Neural cell (in vitro differentiated cells): ENCODE results near the gene SPATA2.

ENCODE experiments used
- EP300 ChIP-seq: fragments of 450-650 bp; conservative IDR thresholded peaks from 2 replicates; pipeline ENCODE4 v1.6.1; 2014; ENCODE audit warnings: antibody characterized with exemption, mild to moderate bottlenecking, moderate library complexity; ENCODE audit not compliant: poor library complexity, severe bottlenecking
- EZH2 ChIP-seq: fragments of 200-600, 300-800 bp; shearing (Covaris generic), sonication (generic); IDR thresholded peaks from 2 replicates; pipeline ENCODE4 v1.6.1; 2014; ENCODE audit warnings: antibody characterized with exemption, low read length, borderline replicate concordance, mild to moderate bottlenecking; ENCODE audit not compliant: insufficient read depth, poor library complexity, severe bottlenecking
- MXI1 ChIP-seq: fragments of 450-650 bp; conservative IDR thresholded peaks from 2 replicates; pipeline ENCODE4 v1.6.1; 2014; ENCODE audit warnings: antibody characterized with exemption, mild to moderate bottlenecking; ENCODE audit not compliant: poor library complexity, severe bottlenecking
- POLR2AphosphoS5 ChIP-seq: IDR thresholded peaks from 2 replicates; pipeline ENCODE4 v1.6.1; 2012
- RAD21 ChIP-seq: fragments of 450-650 bp; conservative IDR thresholded peaks from 2 replicates; pipeline ENCODE4 v1.6.1; 2014; ENCODE audit warnings: antibody characterized with exemption, mild to moderate bottlenecking, moderate library complexity
- SMC3 ChIP-seq: fragments of 450-650 bp; conservative IDR thresholded peaks from 2 replicates; pipeline ENCODE4 v1.6.1; 2014; ENCODE audit warnings: antibody characterized with exemption, mild to moderate bottlenecking, moderate library complexity; ENCODE audit not compliant: poor library complexity
- TAF1 ChIP-seq: IDR thresholded peaks from 2 replicates; pipeline ENCODE4 v1.6.1; 2012; ENCODE audit warnings: low read depth
- TF ChIP-seq, protein P1 (sequence below): fragments of 450-650 bp; IDR thresholded peaks from 2 replicates; pipeline ENCODE4 v1.5.1; 2014; ENCODE audit warnings: antibody characterized with exemption, mild to moderate bottlenecking, moderate library complexity; ENCODE audit not compliant: poor library complexity, severe bottlenecking
- TF ChIP-seq, protein P2 (sequence below): IDR thresholded peaks from 2 replicates; pipeline ENCODE4 v1.6.1; 2012; ENCODE audit warnings: borderline replicate concordance

DNA sequence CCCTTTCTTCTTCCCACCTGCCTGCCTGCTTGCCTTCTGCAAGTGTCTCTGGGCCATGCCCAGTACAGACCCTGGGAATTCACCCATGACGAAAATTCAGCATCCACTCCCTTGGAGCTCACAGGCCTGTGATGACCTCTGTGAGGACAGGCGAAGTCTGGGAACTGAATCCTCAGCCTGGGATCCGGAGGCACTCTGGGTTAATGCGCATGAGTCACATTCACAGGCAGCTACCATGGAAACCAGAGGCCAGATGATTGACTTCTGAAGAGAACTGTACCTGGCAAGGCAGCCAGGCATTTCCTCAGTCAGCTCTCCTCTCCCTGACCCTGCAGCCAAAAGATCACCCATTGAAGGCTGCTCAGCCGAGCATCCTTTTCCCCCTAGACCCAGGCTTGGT lies 61.7 kb downstream of the SPATA2 start:
- TF ChIP-seq, protein P1, sequence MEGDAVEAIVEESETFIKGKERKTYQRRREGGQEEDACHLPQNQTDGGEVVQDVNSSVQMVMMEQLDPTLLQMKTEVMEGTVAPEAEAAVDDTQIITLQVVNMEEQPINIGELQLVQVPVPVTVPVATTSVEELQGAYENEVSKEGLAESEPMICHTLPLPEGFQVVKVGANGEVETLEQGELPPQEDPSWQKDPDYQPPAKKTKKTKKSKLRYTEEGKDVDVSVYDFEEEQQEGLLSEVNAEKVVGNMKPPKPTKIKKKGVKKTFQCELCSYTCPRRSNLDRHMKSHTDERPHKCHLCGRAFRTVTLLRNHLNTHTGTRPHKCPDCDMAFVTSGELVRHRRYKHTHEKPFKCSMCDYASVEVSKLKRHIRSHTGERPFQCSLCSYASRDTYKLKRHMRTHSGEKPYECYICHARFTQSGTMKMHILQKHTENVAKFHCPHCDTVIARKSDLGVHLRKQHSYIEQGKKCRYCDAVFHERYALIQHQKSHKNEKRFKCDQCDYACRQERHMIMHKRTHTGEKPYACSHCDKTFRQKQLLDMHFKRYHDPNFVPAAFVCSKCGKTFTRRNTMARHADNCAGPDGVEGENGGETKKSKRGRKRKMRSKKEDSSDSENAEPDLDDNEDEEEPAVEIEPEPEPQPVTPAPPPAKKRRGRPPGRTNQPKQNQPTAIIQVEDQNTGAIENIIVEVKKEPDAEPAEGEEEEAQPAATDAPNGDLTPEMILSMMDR: no peak
- TF ChIP-seq POLR2AphosphoS5 (peak; percentile 10), EZH2 (no peak), EP300 (no peak), SMC3 (no peak), TAF1 (no peak), MXI1 (no peak), RAD21 (no peak)
- TF ChIP-seq, protein P2, sequence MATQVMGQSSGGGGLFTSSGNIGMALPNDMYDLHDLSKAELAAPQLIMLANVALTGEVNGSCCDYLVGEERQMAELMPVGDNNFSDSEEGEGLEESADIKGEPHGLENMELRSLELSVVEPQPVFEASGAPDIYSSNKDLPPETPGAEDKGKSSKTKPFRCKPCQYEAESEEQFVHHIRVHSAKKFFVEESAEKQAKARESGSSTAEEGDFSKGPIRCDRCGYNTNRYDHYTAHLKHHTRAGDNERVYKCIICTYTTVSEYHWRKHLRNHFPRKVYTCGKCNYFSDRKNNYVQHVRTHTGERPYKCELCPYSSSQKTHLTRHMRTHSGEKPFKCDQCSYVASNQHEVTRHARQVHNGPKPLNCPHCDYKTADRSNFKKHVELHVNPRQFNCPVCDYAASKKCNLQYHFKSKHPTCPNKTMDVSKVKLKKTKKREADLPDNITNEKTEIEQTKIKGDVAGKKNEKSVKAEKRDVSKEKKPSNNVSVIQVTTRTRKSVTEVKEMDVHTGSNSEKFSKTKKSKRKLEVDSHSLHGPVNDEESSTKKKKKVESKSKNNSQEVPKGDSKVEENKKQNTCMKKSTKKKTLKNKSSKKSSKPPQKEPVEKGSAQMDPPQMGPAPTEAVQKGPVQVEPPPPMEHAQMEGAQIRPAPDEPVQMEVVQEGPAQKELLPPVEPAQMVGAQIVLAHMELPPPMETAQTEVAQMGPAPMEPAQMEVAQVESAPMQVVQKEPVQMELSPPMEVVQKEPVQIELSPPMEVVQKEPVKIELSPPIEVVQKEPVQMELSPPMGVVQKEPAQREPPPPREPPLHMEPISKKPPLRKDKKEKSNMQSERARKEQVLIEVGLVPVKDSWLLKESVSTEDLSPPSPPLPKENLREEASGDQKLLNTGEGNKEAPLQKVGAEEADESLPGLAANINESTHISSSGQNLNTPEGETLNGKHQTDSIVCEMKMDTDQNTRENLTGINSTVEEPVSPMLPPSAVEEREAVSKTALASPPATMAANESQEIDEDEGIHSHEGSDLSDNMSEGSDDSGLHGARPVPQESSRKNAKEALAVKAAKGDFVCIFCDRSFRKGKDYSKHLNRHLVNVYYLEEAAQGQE: no peak
